SK-N-SH (cell line): ENCODE data around the gene TRMT112.

Experiments used
- CTCF ChIP-seq: fragments of 200-600 bp; sonication (generic); IDR thresholded peaks from 2 replicates; pipeline ENCODE4 v1.6.1; 2017; ENCODE audit warnings: antibody characterized with exemption, mild to moderate bottlenecking, moderate library complexity
- ELF1 ChIP-seq: IDR thresholded peaks from 2 replicates; pipeline ENCODE4 v1.4.0; 2012
- FOXJ3 ChIP-seq: sonication (generic); formaldehyde crosslinking; IDR thresholded peaks from 2 replicates; pipeline ENCODE4 v1.5.1; 2020; ENCODE audit warnings: mild to moderate bottlenecking, missing genetic modification reagents
- POLR2AphosphoS5 ChIP-seq: IDR thresholded peaks from 2 replicates; pipeline ENCODE4 v1.6.1; 2012; ENCODE audit warnings: low read depth, low read length
- REST ChIP-seq: IDR thresholded peaks from 2 replicates; pipeline ENCODE4 v1.6.1; 2012; ENCODE audit warnings: mild to moderate bottlenecking, low read depth, low read length, moderate library complexity

DNA sequence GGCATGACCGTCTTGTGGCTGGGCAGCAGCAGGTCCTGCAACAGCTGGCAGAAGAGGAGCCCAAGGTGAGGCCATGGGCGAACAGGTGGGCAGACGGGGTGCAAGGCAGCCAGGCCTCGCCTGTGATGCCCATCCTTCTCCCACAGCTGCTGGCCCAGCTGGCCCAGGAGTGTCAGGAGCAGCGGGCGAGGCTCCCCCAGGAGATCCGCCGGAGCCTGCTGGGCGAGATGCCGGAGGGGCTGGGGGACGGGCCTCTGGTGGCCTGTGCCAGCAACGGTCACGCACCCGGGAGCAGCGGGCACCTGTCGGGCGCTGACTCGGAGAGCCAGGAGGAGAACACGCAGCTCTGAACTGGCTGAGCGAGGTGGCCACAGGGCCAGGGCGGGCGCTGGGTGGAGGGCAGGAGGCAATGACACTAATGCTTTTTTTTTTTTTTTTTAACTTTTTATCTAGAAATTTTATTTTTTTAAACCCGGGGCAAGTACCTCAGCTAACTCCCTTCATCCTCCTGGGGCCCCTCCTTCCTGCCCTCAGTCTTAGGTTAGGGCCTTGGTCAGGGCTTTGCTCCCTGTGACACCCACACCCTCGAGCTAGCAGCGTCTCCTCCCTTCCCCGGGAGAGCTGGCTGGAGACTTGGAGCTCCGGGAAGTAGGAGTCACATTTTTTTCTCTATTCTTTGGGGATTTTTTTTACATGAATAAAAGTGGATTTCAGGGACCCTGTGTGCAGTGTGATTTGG lies 50.0 kb downstream of the TRMT112 start:
- TF ChIP-seq CTCF, result no peak
- no peak for TF ChIP-seq ELF1
- TF ChIP-seq FOXJ3 (CRISPR knock-in tag), result no peak
- TF ChIP-seq POLR2AphosphoS5, result no peak
- no peak for TF ChIP-seq REST
